ENCODE measurements around the gene GAS2.

Gene GAS2

GRCh38 chr11:22787551-22788162 is 121.2 kb downstream of the GAS2 start:
- DNase-seq (ENCODE audit: low read depth): no peak

GRCh38 chr11:22792497-22792896 is 126.1 kb downstream of the GAS2 start:
- DNase-seq (ENCODE audit: low read depth): peak; percentile 55

- no peak for DNase-seq (ENCODE audit: low read depth)
Observed at GRCh38 chr11:22795914-22796313, 129.5 kb downstream of the GAS2 start.

GRCh38 chr11:22797047-22797446 is 130.6 kb downstream of the GAS2 start:
- no peak for DNase-seq (ENCODE audit: low read depth)

GRCh38 chr11:22798901-22799300 is 132.5 kb downstream of the GAS2 start:
- DNase-seq (ENCODE audit: low read depth): no peak

- no peak for DNase-seq (ENCODE audit: low read depth)
Observed at GRCh38 chr11:22800482-22800881, 134.1 kb downstream of the GAS2 start.

- DNase-seq (ENCODE audit: low read depth): no peak
Observed at GRCh38 chr11:22802861-22803260, 136.4 kb downstream of the GAS2 start.

- DNase-seq (ENCODE audit: low read depth): no peak
Observed at GRCh38 chr11:22807391-22807790, 141.0 kb downstream of the GAS2 start.

GRCh38 chr11:22807855-22808570 is 141.6 kb downstream of the GAS2 start:
- DNase-seq (ENCODE audit: low read depth): no peak

GRCh38 chr11:22808571-22809197 is 142.3 kb downstream of the GAS2 start:
- no peak for DNase-seq (ENCODE audit: low read depth)

- no peak for DNase-seq (ENCODE audit: low read depth)
Observed at GRCh38 chr11:22809893-22810292, 143.5 kb downstream of the GAS2 start.

- DNase-seq (ENCODE audit: low read depth): no peak
Observed at GRCh38 chr11:22822203-22822602, 155.8 kb downstream of the GAS2 start.

GRCh38 chr11:22828373-22828772 is 162.0 kb downstream of the GAS2 start:
- no peak for DNase-seq (ENCODE audit: low read depth)

GRCh38 chr11:22829231-22830081 is 163.0 kb downstream of the GAS2 start, which contains the start of gene SVIP:
Gene SVIP (minus strand): TSS chr11:22829801. CDS start chr11:22829748, 53 bp downstream.
- peak; percentile 71 for DNase-seq (ENCODE audit: low read depth)

- DNase-seq (ENCODE audit: low read depth): no peak
Observed at GRCh38 chr11:22830082-22830414, 163.6 kb downstream of the GAS2 start.

- no peak for DNase-seq (ENCODE audit: low read depth)
Observed at GRCh38 chr11:22832315-22833015, 166.1 kb downstream of the GAS2 start.

GRCh38 chr11:22846726-22847125 is 180.3 kb downstream of the GAS2 start:
- DNase-seq (ENCODE audit: low read depth): no peak

- DNase-seq (ENCODE audit: low read depth): no peak
Observed at GRCh38 chr11:22851477-22851876, 185.1 kb downstream of the GAS2 start.

GRCh38 chr11:22859756-22860155 is 193.3 kb downstream of the GAS2 start:
- DNase-seq (ENCODE audit: low read depth): no peak

- DNase-seq (ENCODE audit: low read depth): no peak
Observed at GRCh38 chr11:22860241-22860640, 193.8 kb downstream of the GAS2 start, which contains the start of gene CCDC179. Gene CCDC179 (minus strand): TSS chr11:22860474. CDS start chr11:22860421, 53 bp downstream.
